ENCODE data around the gene MAP3K6.

Gene MAP3K6

GRCh38 chr1:27307874-27308598 lies 58.7 kb downstream of the MAP3K6 start:
- Histone ChIP-seq H3K9me3 (no peaks in the 10 kb centered on the region), H3K27ac (peak overlapping the region; percentile 87), H3K4me2 (peak overlapping the region; percentile 86), H3K27me3 (no peaks in the 10 kb centered on the region), H3K4me1 (peaks cover 31% of the 10 kb centered on the region), H3K4me3 (no peak overlapping the region), H3K9ac (peak overlapping the region; percentile 55), H4K20me1 (no peaks in the 10 kb centered on the region), H3K36me3 (peaks cover 29% of the 10 kb centered on the region)
- TF ChIP-seq Cebpa-rat (IDR thresholded peaks at IDR 0.05) = 0 out of 2 replicates have a peak, but pooled peaks have one; percentile 60

DNA sequence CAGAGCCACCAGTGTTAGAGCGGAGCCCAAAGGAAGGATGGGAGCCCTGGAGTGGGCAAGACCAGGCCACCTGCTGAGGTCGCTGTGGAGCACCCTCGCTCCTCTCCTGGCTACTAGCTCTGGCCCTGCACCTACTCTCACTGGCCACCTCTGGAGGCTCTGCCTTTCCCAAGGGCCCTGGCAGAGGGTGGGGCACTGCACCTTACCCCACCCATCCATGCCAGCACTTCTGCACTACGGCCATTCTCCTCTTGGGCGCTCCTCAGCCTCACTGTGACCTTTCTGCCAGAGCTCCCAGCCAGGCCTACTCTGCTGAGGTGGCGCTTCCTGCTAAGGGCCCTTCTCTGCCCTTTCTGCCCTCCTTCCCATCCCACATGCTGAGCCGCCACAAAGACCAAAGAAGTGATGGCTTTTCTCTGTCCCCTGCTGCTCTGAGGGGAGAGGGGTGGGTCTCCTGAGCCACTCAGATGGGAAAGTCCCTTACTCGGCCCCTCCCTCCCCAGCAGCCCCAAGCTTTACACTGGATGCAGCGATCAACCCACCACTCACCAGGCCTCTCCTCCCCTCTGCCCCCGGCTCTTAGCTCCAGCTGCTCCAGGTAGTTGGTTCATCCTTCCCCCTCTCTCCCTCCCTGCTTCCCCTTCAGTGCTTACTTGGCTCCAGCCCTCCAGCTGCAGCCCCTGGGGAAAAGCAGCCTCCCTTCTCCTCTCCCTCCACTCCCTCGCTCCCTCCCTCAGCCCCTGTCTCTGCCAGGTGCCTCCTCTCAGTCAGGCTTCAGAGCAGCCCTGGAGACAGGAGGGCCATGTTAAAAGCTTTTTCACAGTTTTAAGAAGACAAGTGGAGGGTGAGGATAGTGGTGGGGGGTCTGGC lies 59.6 kb downstream of the MAP3K6 start:
- Histone ChIP-seq H4K20me1 (no peaks in the 10 kb centered on the region), H3K36me3 (peaks cover 37% of the 10 kb centered on the region), H3K27me3 (no peaks in the 10 kb centered on the region), H3K4me1 (peaks cover 33% of the 10 kb centered on the region), H3K27ac (peak overlapping the region; percentile 87), H3K4me3 (no peak overlapping the region), H3K9me3 (no peaks in the 10 kb centered on the region), H3K4me2 (peak overlapping the region; percentile 86), H3K9ac (peak overlapping the region; percentile 55)
- TF ChIP-seq Cebpa-rat (IDR thresholded peaks at IDR 0.05) = no peak

DNA sequence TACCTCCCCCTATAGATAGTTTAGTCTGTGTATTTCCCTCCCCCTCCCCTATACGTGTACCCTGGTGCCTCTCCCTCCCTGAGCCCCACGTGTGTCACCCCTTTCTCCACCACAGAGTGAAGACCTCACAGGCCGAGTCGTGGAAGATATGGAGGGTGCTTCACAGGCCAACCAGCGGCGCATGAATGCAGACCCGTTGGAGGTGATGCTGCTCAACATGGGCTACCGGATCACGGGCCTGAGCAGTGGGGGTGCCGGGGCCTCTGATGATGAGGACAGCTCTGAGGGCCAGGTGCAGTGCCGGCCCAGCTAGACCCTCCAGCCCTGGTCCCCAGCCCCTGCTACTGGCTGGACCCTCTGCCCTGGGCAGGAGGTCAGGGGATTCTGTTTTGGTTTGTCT lies 60.7 kb downstream of the MAP3K6 start:
- no peaks in the 10 kb centered on the region for H3K27me3 ChIP-seq
- peak overlapping the region; percentile 55 for H3K9ac ChIP-seq
- H3K4me3 ChIP-seq = no peak overlapping the region
- peaks cover 43% of the 10 kb centered on the region for H3K36me3 ChIP-seq
- peaks cover 43% of the 10 kb centered on the region for H3K4me1 ChIP-seq
- no peaks in the 10 kb centered on the region for H3K9me3 ChIP-seq
- peak overlapping the region; percentile 86 for H3K4me2 ChIP-seq
- no peaks in the 10 kb centered on the region for H4K20me1 ChIP-seq
- peak overlapping the region; percentile 87 for H3K27ac ChIP-seq
- TF ChIP-seq Cebpa-rat (IDR thresholded peaks at IDR 0.05) = no peak

Data from BLaER1 (cell line).